HepG2 (cell line): ENCODE results near the gene ZSCAN1. TPM values are rescaled to one million over a fixed set of nuclear protein-coding genes. Genes with fewer than 3 reads are reported as not detected.

Experiments
- ATAC-seq: fragments of 200-7000 bp; cut with Tn5 transposase; 3 replicates; pipeline ENCODE4 v1.9.1; 2020; ENCODE audit warnings: mild to moderate bottlenecking, moderate library complexity
- BruUV-seq: library from RNA; stranded (reverse); fragments of 400-500 nt; replicated peaks from 2 replicates; lab custom pipeline; 2021; lab: Mats Ljungman, UMichigan
- CTCF ChIA-PET: fragments of 300-600 bp; formaldehyde crosslinking; extraction: SDS; loops from one replicate; lab custom pipeline; 2021; ENCODE audit warnings: low total read pairs, inconsistent platforms, low intra/inter-chr PET ratio; lab: Yijun Ruan, JAX
- POLR2A ChIA-PET: fragments of 350-600 bp; sonication (Branson Sonifier 250); formaldehyde crosslinking; loops from one replicate; lab custom pipeline; 2020; ENCODE audit warnings: antibody characterized with exemption, inconsistent platforms; lab: Yijun Ruan, JAX
- DNase-seq: peaks from one replicate; pipeline ENCODE4 v3.0.0-alpha.2; 2015; ENCODE audit warnings: low spot score
- FAIRE-seq: peaks from 3 replicates; lab custom pipeline; 2011; peaks lifted over from hg19 to GRCh38; lab: Jason Lieb, UNC
- H2AFZ ChIP-seq: one replicate; pipeline ENCODE4 v1.6.1; 2011; ENCODE audit warnings: low read length, inconsistent platforms
- H3K27ac ChIP-seq: fragments of 300-600 bp; 3 replicates; pipeline ENCODE4 v1.8.0; 2011; ENCODE audit warnings: mixed run types, mild to moderate bottlenecking, mixed read lengths, low read length, inconsistent platforms; ENCODE audit not compliant: insufficient read depth; ENCODE audit errors: extremely low read length
- H3K27me3 ChIP-seq, 2 experiments: fragments of 200-600 bp in 1 of 2; 2 replicates in 1 of 2; 3 replicates in 1 of 2; pipeline versions ENCODE4 v1.6.0 to v1.8.0; 2011; ENCODE audit warnings: low read length in 2 of 2, mild to moderate bottlenecking in 2 of 2, moderate library complexity in 2 of 2, inconsistent platforms in 1 of 2; ENCODE audit not compliant: insufficient read depth in 2 of 2, control insufficient read depth in 1 of 2
- H3K36me3 ChIP-seq, 2 experiments: fragments of 200-600 bp in 1 of 2; replicated peaks in 1 of 2; 2 replicates in 1 of 2; 3 replicates in 1 of 2; pipeline versions ENCODE4 v1.5.1 to v1.8.0; 2011; ENCODE audit warnings: low read length in 2 of 2, inconsistent platforms in 1 of 2; ENCODE audit not compliant: insufficient read depth in 2 of 2, control insufficient read depth in 1 of 2
- H3K4me1 ChIP-seq: 2 replicates; pipeline ENCODE4 v1.5.1; 2012; ENCODE audit warnings: low read length, inconsistent platforms; ENCODE audit not compliant: insufficient read depth
- H3K4me2 ChIP-seq: 2 replicates; pipeline ENCODE4 v1.6.0; 2011; ENCODE audit warnings: low read depth, low read length, inconsistent platforms
- H3K4me3 ChIP-seq, 3 experiments: fragments of 200-600 bp in 1 of 3; sonication (generic), shearing (Covaris generic) in 1 of 3; replicated peaks in 1 of 3; 2 replicates each; pipeline ENCODE4 v1.5.1; 2011 to 2016; ENCODE audit warnings: low read length in 3 of 3, inconsistent platforms in 2 of 3, low read depth in 2 of 3, mild to moderate bottlenecking in 2 of 3, control low read depth in 1 of 3, mixed read lengths in 1 of 3; ENCODE audit not compliant: insufficient read depth in 1 of 3
- H3K79me2 ChIP-seq: one replicate; pipeline ENCODE4 v1.6.1; 2011; ENCODE audit warnings: low read length, inconsistent platforms; ENCODE audit not compliant: insufficient read depth
- H3K9ac ChIP-seq: 2 replicates; pipeline ENCODE4 v1.6.0; 2011; ENCODE audit warnings: mild to moderate bottlenecking, low read depth, low read length, inconsistent platforms; ENCODE audit not compliant: insufficient read depth
- H3K9me3 ChIP-seq: 2 replicates; pipeline ENCODE4 v1.5.1; 2012; ENCODE audit warnings: mild to moderate bottlenecking, low read length
- H4K20me1 ChIP-seq: 2 replicates; pipeline ENCODE4 v1.6.0; 2011; ENCODE audit warnings: inconsistent platforms, mild to moderate bottlenecking, low read length, moderate library complexity; ENCODE audit not compliant: insufficient read depth
- CEBPB ChIP-seq: IDR thresholded peaks from 2 replicates; pipeline ENCODE4 v1.6.1; 2011; ENCODE audit warnings: low read depth, low read length, improper control_type of control experiment, borderline replicate concordance
- FOXK2 ChIP-seq: fragments of 450-650 bp; IDR thresholded peaks from 2 replicates; pipeline ENCODE4 v1.6.1; 2016
- HNRNPLL ChIP-seq: fragments of 200-400 bp; formaldehyde crosslinking; IDR thresholded peaks from 2 replicates; pipeline ENCODE4 v1.6.1; 2017; ENCODE audit warnings: mild to moderate bottlenecking, low read depth, low read length; ENCODE audit not compliant: poor library complexity, severe bottlenecking
- PHB2 ChIP-seq: fragments of 450-650 bp; IDR thresholded peaks from 2 replicates; pipeline ENCODE4 v1.6.1; 2018; ENCODE audit not compliant: partially characterized antibody
- PTBP1 ChIP-seq: fragments of 200-400 bp; formaldehyde crosslinking; IDR thresholded peaks from 2 replicates; pipeline ENCODE4 v1.6.1; 2018; ENCODE audit warnings: low read length, low read depth; ENCODE audit not compliant: poor library complexity, severe bottlenecking
- SP5 ChIP-seq: IDR thresholded peaks from 2 replicates; pipeline ENCODE4 v1.6.1; 2016; ENCODE audit warnings: low read depth, borderline replicate concordance
- ZIK1 ChIP-seq: sonication (generic); formaldehyde crosslinking; IDR thresholded peaks from 2 replicates; pipeline ENCODE4 v1.5.0; 2020; ENCODE audit warnings: mild to moderate bottlenecking, low read depth, missing genetic modification reagents, borderline replicate concordance
- ZMYM4 ChIP-seq: sonication (generic); formaldehyde crosslinking; IDR thresholded peaks from 2 replicates; pipeline ENCODE4 v1.8.1; 2023; ENCODE audit warnings: mild to moderate bottlenecking, missing genetic modification reagents
- WGBS: methylation state at CpG from one replicate; pipeline ENCODE4 v1.1.6; 2017; ENCODE audit warnings: low lambda C conversion rate; 5-methylcytosine and 5-hydroxymethylcytosine counted together
- in situ Hi-C: cut with HindIII; loops from 2 replicates; pipeline ENCODE4 v1.10.0; 2017; ENCODE audit warnings: low pct_unique_long_range_greater_than_20kb; ENCODE audit not compliant: extremely low pct_ligation_motif_present
- intact Hi-C: fragments of 100-400 bp; cut with micrococcal nuclease; formaldehyde crosslinking; loops from one replicate; pipeline ENCODE4 v1.10.0; 2022; ENCODE audit not compliant: unreplicated experiment
- polyA plus RNA-seq, 8 experiments: library from polyadenylated mRNA; depleted of rRNA in 3 of 8; stranded (reverse) in 7 of 8; unstranded in 1 of 8; fragments of >200 nt; fragmentation: Illumina TruSeq in 4 of 8; extraction: Trizol in 4 of 8; gene quantifications; 2 replicates each; pipeline versions ENCODE4 v1.2.1 to v1.2.3, GENCODE V29; 2011 to 2016; ENCODE audit warnings: low read depth in 4 of 8, missing spikeins in 1 of 8, mixed read lengths in 1 of 8; ENCODE audit not compliant: insufficient read depth in 1 of 8
- total RNA-seq, 5 experiments: library from RNA; depleted of rRNA; stranded (reverse); fragments of >200 nt; fragmentation: Illumina TruSeq; extraction: Trizol; gene quantifications; 2 replicates each; pipeline ENCODE4 v1.2.3, GENCODE V29; 2016; ENCODE audit warnings: low read depth in 1 of 5
- TF ChIP-seq, protein P1 (sequence below): sonication (generic); formaldehyde crosslinking; IDR thresholded peaks from 2 replicates; pipeline ENCODE4 v1.8.0; 2022; ENCODE audit warnings: mild to moderate bottlenecking, missing genetic modification reagents, borderline replicate concordance
- TF ChIP-seq, protein P2 (sequence below): sonication (generic); formaldehyde crosslinking; conservative IDR thresholded peaks from 2 replicates; pipeline ENCODE4 v1.8.0; 2022; ENCODE audit warnings: mild to moderate bottlenecking, moderate library complexity, missing genetic modification reagents

The ZSCAN1 gene
- total and polyA plus RNA-seq, 2 of the 13 experiments (the other 11 are each of a cell fraction or from before 2014, with no cell fraction given): not detected

GRCh38 chr19:58088521-58089052 is 54.8 kb downstream of the ZSCAN1 start:
- no peaks in the 10 kb centered on the region for H3K4me1 ChIP-seq
- no peak for FAIRE-seq
- H3K4me2 ChIP-seq: no peak overlapping the region
- H2AFZ ChIP-seq: no peak overlapping the region
- peaks cover 88% of the 10 kb centered on the region for H3K9me3 ChIP-seq
- H3K4me3 ChIP-seq: no peak overlapping the region
- CTCF ChIA-PET: no interaction called here
- no peak for DNase-seq
- no peak for TF ChIP-seq PTBP1
- TF ChIP-seq, protein P1, sequence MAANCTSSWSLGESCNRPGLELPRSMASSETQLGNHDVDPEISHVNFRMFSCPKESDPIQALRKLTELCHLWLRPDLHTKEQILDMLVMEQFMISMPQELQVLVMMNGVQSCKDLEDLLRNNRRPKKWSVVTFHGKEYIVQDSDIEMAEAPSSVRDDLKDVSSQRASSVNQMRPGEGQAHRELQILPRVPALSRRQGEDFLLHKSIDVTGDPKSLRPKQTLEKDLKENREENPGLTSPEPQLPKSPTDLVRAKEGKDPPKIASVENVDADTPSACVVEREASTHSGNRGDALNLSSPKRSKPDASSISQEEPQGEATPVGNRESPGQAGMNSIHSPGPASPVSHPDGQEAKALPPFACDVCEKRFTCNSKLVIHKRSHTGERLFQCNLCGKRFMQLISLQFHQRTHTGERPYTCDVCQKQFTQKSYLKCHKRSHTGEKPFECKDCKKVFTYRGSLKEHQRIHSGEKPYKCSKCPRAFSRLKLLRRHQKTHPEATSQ (CRISPR knock-in tag): no peak
- no peak for TF ChIP-seq FOXK2
- no peak for TF ChIP-seq SP5 (CRISPR knock-in tag)
- H3K27ac ChIP-seq: no peak overlapping the region
- H3K36me3 ChIP-seq: no peaks in the 10 kb centered on the region
- POLR2A ChIA-PET: no interaction called here
- H3K79me2 ChIP-seq: no peaks in the 10 kb centered on the region
- intact Hi-C loops (no loop called here), in situ Hi-C loops (no loop called here)
- no TSS peak for BruUV-seq
- 65% methylated on average over 7 of the region's 13 CpGs for WGBS
- no peaks in the 10 kb centered on the region for H3K27me3 ChIP-seq
- H4K20me1 ChIP-seq: no peaks in the 10 kb centered on the region
- H3K9ac ChIP-seq: no peak overlapping the region
- no peak for ATAC-seq

DNA sequence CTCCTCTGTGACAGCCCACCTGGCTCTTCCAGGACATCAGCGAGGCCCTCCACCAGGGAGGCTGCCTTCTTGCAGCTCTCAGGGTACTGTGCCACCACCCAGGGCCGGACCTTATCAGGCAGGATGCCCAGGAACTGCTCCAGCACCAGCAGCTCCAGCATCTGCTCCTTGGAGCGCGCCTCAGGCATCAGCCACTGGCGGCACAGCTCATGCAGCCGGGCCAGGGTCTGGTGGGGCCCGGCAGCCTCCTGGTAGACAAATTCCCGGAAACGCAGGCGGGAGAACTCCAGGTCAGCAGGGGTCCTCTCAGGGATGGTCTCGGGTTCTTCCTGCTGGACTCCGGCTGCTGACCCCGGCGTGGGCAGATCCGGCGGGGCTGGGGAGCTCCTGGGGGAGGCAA is 56.0 kb downstream of the ZSCAN1 start:
- no TSS peak for BruUV-seq
- POLR2A ChIA-PET: no interaction called here
- no peak overlapping the region for H3K27ac ChIP-seq

More for the DNA sequence above, 56.0 kb downstream of the ZSCAN1 start:
- FAIRE-seq: no peak
- H3K4me2 ChIP-seq: no peak overlapping the region
- no peak for ATAC-seq
- no peaks in the 10 kb centered on the region for H3K27me3 ChIP-seq
- H3K9ac ChIP-seq: no peak overlapping the region
- no peaks in the 10 kb centered on the region for H3K79me2 ChIP-seq
- H2AFZ ChIP-seq: no peak overlapping the region
- H3K36me3 ChIP-seq: no peaks in the 10 kb centered on the region
- H3K4me1 ChIP-seq: no peaks in the 10 kb centered on the region
- no peaks in the 10 kb centered on the region for H4K20me1 ChIP-seq
- CTCF ChIA-PET: no interaction called here
- 72% methylated on average over 6 of the region's 16 CpGs for WGBS
- intact Hi-C loops (no loop called here), in situ Hi-C loops (no loop called here)
- DNase-seq: no peak
- peaks cover 84% of the 10 kb centered on the region for H3K9me3 ChIP-seq
- no peak overlapping the region for H3K4me3 ChIP-seq
- TF ChIP-seq, protein P2, sequence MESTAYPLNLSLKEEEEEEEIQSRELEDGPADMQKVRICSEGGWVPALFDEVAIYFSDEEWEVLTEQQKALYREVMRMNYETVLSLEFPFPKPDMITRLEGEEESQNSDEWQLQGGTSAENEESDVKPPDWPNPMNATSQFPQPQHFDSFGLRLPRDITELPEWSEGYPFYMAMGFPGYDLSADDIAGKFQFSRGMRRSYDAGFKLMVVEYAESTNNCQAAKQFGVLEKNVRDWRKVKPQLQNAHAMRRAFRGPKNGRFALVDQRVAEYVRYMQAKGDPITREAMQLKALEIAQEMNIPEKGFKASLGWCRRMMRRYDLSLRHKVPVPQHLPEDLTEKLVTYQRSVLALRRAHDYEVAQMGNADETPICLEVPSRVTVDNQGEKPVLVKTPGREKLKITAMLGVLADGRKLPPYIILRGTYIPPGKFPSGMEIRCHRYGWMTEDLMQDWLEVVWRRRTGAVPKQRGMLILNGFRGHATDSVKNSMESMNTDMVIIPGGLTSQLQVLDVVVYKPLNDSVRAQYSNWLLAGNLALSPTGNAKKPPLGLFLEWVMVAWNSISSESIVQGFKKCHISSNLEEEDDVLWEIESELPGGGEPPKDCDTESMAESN (CRISPR knock-in tag): no peak
- TF ChIP-seq HNRNPLL (no peak), PHB2 (no peak), ZMYM4 (no peak), ZIK1 (CRISPR knock-in tag) (no peak), CEBPB (no peak)
